Mononuclear cell (primary cell): ENCODE data around the gene ACTG1. TPM values are rescaled to one million over a fixed set of nuclear protein-coding genes. Genes with fewer than 3 reads are reported as not detected.

Experiments
- H3K27me3 ChIP-seq: 2 replicates; pipeline ENCODE4 v1.6.0; 2011; ENCODE audit warnings: low read length, control low read depth; ENCODE audit not compliant: insufficient read depth
- H3K4me1 ChIP-seq: 2 replicates; pipeline ENCODE4 v1.5.1; 2011; ENCODE audit warnings: mild to moderate bottlenecking, low read length, control low read depth; ENCODE audit not compliant: insufficient read depth
- H3K4me3 ChIP-seq: 2 replicates; pipeline ENCODE4 v1.5.1; 2011; ENCODE audit warnings: mild to moderate bottlenecking, low read length, moderate library complexity
- H3K9me3 ChIP-seq: 2 replicates; pipeline ENCODE4 v1.5.1; 2011; ENCODE audit warnings: low read depth, mild to moderate bottlenecking, control low read depth, low read length
- total RNA-seq: library from RNA; depleted of rRNA; stranded (reverse); fragments of >200 nt; gene quantifications from one replicate; pipeline ENCODE4 v1.2.3, GENCODE V29; 2012

The ACTG1 gene
- total RNA-seq, 1 donor: 2,327 TPM

- Histone ChIP-seq H3K27me3 (peaks cover 10% of the 10 kb centered on the region), H3K4me3 (no peak overlapping the region), H3K9me3 (no peaks in the 10 kb centered on the region), H3K4me1 (peaks cover 42% of the 10 kb centered on the region)
Observed at GRCh38 chr17:81480140-81481072, 32.2 kb downstream of the ACTG1 start.

DNA sequence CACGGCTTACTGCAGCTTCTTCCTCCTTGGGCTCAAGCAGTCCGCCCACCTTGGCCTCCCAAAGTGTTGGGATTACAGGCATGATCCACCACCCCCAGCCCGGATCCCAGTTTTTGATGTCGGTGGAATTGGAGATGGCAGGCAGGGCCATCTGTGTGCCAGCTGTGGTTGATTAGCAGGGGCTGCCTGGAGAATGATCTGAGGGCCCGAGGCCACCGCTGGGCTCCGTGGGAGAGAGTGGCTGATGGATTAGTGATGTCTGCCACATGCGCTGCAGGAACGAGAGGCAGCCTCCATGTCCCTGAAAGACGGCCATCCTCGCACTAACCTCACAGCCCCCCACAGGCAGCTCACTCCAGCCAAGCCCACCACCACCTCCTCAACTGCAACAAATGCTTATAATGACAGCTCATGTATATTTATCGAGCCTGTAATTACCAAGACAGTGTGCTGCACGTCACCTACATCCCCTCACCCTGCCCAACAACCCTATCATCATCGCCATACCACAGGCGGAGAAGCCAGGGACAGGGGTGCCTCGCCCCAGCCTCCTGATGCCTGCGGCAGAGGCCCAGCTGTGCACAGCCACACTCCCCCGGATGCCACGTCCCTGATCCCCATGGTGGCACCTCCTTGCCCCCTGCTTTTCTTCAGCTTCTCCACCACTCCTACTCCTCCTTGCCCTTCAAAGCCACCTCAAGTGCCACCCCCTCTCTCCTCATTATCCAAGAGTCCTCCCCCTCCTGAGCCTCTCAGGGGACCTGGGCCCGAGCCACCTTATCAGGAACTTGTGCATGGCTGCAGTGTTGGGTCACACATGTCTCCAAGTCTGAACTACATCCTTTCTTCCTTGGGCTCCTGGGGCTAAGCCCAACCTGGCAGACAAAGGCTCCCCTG lies 33.2 kb downstream of the ACTG1 start:
- Histone ChIP-seq H3K9me3 (no peaks in the 10 kb centered on the region), H3K4me3 (no peak overlapping the region), H3K4me1 (peaks cover 38% of the 10 kb centered on the region), H3K27me3 (peaks cover 10% of the 10 kb centered on the region)

- Histone ChIP-seq H3K9me3 (no peaks in the 10 kb centered on the region), H3K27me3 (peaks cover 5% of the 10 kb centered on the region), H3K4me1 (peaks cover 25% of the 10 kb centered on the region), H3K4me3 (no peak overlapping the region)
Observed at GRCh38 chr17:81478119-81478518, 34.5 kb downstream of the ACTG1 start.

DNA sequence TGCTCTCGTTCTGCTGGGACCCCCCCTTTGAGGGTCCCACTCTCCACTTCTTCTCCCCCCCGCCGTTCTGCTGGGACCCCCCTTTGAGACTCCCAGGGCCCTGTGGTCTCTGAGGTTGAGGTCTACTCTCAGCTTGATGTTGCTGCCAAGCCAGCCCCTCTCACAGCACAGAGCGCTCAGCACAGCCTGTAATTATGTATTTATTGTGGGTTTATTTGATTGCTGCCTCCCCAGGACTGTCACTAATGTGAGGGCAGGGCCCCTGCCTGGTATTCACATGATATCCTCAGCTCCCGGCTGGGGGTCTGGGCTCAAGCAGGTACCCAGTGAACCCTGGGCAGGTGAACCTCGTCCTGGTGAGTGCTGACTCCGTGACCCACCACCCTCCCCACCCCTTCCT lies 35.4 kb downstream of the ACTG1 start:
- Histone ChIP-seq H3K9me3 (no peaks in the 10 kb centered on the region), H3K27me3 (peaks cover 5% of the 10 kb centered on the region), H3K4me1 (peaks cover 15% of the 10 kb centered on the region), H3K4me3 (no peak overlapping the region)

DNA sequence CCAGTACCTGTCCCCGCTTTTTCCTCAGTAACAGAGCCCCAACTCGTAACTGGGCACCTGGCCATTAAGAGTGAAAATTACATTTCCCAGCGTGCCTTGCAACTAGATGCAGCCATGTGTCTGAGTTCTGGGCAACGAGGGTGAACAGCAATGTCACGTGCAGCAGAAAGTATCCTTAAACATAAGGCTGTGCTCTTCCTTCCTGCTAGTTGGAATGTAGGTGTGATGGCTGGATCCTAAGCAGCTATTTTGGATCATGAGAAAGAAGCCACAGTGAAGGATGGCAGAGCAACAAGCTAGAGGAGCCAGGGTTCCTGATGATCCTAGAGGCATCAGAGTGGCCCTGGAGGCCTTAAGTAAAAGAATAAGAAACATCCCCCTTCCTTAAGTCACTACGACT lies 36.0 kb downstream of the ACTG1 start:
- Histone ChIP-seq H3K4me1 (peaks cover 10% of the 10 kb centered on the region), H3K27me3 (peaks cover 5% of the 10 kb centered on the region), H3K4me3 (no peak overlapping the region), H3K9me3 (no peaks in the 10 kb centered on the region)

- H3K4me1 ChIP-seq: peaks cover 4% of the 10 kb centered on the region
- no peaks in the 10 kb centered on the region for H3K9me3 ChIP-seq
- no peak overlapping the region for H3K4me3 ChIP-seq
- H3K27me3 ChIP-seq: peaks cover 5% of the 10 kb centered on the region
Observed at GRCh38 chr17:81476097-81476496, 36.5 kb downstream of the ACTG1 start.

- H3K4me3 ChIP-seq: no peak overlapping the region
- H3K4me1 ChIP-seq: no peaks in the 10 kb centered on the region
- H3K9me3 ChIP-seq: no peaks in the 10 kb centered on the region
- H3K27me3 ChIP-seq: no peaks in the 10 kb centered on the region
Observed at GRCh38 chr17:81474958-81475357, 37.6 kb downstream of the ACTG1 start.

DNA sequence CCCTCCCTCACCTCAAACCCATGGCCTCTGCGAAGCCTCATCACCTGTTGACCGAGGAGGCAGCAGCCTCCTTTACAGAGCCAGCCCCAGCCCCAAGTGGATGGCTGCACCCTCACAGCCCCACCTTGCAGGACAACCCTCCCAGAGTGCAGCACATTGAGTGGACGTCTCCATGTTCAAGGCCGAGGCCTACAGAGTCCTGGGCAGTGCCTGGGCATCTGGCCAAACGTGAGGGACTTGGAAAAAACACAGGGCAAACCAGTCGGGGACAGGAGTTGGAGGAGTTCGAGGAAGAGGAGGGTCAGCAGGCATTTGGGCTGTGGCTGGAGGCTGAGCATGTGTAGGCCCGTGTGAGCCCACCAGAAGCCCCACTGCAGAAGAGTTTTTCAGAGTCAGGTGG lies 39.6 kb downstream of the ACTG1 start:
- Histone ChIP-seq H3K4me3 (no peak overlapping the region), H3K4me1 (no peaks in the 10 kb centered on the region), H3K9me3 (no peaks in the 10 kb centered on the region), H3K27me3 (no peaks in the 10 kb centered on the region)

DNA sequence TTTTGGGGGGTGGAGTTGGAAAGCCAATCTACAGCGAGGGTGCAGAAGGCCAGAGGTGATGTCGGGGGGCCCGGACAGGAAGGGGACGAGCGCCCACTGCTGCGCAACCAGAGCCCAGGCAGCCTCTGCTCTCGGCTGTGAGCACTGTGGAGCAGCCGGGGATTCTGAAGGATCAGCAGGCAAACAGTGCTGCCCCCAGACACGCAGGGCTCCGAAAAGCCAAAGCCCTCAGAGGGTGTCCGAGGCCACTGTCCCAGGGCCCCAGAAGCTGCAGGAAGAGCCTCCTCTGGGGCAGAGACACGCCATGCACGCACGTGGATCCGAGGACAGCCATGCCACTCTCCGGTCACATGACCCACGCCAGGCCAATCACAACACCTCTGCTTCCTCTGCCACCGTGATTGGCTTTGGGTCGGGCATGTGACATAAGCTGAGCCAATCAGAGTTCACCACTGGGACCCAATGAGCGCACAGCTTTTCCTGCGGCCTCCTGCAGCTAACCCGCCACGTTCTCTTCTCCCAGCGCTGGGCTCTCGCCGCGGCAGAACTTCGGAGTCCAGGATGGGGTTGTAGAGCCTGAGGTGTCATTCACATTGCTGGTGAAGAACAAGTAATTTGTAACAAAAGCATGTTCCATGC lies 40.7 kb downstream of the ACTG1 start:
- no peak overlapping the region for H3K4me3 ChIP-seq
- H3K9me3 ChIP-seq: no peaks in the 10 kb centered on the region
- H3K27me3 ChIP-seq: no peaks in the 10 kb centered on the region
- no peaks in the 10 kb centered on the region for H3K4me1 ChIP-seq

DNA sequence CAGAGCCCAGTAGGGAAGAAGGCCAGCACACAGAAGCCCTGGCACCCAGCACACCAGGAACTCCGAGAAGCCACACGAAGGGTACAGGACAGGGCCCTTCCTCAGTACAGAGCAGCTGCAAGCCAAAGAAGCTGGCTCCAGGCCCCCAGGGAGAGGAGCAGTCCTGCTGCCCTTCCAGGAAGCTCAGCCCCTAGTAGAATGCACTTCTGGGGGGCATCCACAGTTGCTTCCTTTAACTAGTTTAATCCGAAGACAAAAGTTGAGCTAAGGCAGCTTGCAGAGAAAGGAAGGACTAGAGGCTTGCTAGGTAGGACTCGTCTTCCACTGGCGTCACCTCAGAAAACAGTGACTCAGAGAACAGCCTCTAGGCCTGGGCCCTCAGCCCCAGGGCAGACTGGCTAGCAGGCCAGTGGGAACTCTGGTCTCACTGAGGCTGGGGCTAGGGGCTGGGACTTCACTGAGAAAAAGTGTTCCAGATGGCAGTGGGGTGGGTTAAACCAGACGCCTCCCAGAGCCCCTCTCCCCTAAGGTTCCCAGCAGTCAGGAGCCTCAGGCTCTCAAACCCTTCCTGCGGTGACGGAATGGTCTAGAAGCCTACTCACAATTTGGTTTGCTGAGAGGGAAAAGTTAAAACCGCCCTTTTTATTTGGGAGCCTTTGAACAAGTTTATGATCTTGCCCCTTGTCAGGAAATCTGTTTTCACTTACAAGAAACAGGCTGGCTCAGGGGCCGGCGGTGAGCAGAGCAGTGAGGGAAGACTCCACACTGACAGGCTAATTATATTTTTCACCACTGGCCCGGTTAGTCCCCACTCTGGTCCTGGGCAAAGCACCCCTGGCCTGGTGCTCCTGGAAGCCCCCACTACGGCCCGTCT lies 41.4 kb downstream of the ACTG1 start:
- Histone ChIP-seq H3K4me3 (no peak overlapping the region), H3K27me3 (no peaks in the 10 kb centered on the region), H3K9me3 (no peaks in the 10 kb centered on the region), H3K4me1 (no peaks in the 10 kb centered on the region)

DNA sequence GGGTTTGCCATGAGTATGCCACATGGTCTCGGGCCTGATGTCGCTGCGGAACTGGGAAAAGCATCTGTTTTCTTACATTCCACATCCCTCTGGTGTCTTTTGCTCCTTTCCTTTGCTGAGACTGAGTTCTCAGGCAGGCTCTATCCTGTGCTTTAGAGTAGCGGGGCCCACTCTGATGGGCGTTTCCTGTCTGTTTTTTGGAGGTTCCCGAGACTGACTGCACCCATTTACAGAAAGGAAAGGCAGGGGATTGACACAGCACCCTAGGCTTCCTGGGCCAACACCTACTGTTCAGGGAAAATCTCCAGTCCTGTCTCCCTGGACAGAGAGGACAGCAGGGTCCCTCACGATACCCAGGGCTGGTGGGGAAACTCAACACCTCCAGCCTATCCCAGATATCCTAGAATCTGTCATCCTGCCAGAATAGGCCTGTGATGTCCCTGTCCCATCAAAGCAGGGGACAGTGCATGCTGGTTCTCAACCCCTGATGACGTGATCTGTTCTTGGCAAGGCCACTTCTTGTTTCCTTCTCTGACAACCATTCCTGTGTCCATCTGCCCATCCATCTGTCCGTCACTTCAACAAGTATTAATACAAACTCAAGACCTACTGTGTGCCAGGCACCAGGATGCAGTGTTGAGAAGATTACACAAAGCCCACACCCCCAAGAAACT lies 42.2 kb downstream of the ACTG1 start:
- Histone ChIP-seq H3K4me1 (no peaks in the 10 kb centered on the region), H3K4me3 (no peak overlapping the region), H3K9me3 (no peaks in the 10 kb centered on the region), H3K27me3 (no peaks in the 10 kb centered on the region)

DNA sequence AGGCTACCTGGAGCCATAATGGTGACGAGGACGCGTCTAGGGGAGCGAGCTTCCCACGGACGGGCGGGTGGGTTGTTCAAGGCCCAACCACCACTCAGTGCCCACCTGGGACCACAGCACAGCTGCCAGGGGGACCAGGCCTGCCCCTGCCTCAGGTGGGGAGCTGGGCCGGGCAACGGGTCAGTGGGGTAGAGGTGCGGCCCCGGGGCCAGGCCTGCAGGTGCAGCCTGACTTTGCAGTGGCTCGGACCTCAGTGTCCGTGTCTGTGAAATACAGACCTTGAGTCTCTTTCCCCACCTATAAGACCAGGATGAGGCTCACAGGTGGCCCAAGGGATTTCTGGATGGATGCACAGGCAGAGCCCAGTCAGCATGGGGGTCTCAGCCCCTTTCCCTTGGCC lies 43.3 kb downstream of the ACTG1 start:
- Histone ChIP-seq H3K27me3 (no peaks in the 10 kb centered on the region), H3K4me3 (no peak overlapping the region), H3K9me3 (no peaks in the 10 kb centered on the region), H3K4me1 (no peaks in the 10 kb centered on the region)

DNA sequence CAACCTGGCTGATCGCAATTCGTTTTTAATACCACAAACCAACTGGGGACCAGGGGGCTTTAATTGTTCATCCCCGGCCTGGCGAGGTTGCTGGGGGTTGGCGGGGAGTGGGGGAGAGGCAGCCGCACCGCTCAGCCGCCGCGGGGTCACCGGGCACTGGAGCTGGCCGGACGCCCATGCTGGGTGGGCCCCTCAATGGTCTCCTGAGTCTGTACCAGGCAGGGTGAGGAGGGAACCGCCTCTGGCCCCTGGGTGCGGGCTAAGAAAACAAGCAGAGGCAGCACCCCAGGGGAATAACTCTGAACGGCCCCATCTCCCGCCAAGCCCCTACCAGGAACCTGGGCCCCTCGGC lies 43.9 kb downstream of the ACTG1 start:
- Histone ChIP-seq H3K4me1 (no peaks in the 10 kb centered on the region), H3K4me3 (no peak overlapping the region), H3K9me3 (no peaks in the 10 kb centered on the region), H3K27me3 (no peaks in the 10 kb centered on the region)
